SK-MEL-5 (cell line): Measurements from ENCODE around the gene PIEZO2. TPM values are rescaled to one million over a fixed set of nuclear protein-coding genes. Genes with fewer than 3 reads are reported as not detected.

Source experiments
- DNase-seq: peaks from one replicate; pipeline ENCODE4 v3.0.0-alpha.2; 2016; ENCODE audit warnings: low read depth, low spot score
- in situ Hi-C: cut with HindIII; loops from 2 replicates; pipeline ENCODE4 v1.10.0; 2016; ENCODE audit warnings: low sequenced_read_pairs, high pct_unique_total_duplicates, low pct_unique_long_range_greater_than_20kb
- total RNA-seq: library from RNA; depleted of rRNA; stranded (reverse); fragments of >200 nt; shearing (Covaris generic); gene quantifications from 2 replicates; pipeline ENCODE4 v1.2.3, GENCODE V29; 2014

The PIEZO2 gene
- total RNA-seq, 1 experiment from 2014 or later, result 0.61 TPM

DNA sequence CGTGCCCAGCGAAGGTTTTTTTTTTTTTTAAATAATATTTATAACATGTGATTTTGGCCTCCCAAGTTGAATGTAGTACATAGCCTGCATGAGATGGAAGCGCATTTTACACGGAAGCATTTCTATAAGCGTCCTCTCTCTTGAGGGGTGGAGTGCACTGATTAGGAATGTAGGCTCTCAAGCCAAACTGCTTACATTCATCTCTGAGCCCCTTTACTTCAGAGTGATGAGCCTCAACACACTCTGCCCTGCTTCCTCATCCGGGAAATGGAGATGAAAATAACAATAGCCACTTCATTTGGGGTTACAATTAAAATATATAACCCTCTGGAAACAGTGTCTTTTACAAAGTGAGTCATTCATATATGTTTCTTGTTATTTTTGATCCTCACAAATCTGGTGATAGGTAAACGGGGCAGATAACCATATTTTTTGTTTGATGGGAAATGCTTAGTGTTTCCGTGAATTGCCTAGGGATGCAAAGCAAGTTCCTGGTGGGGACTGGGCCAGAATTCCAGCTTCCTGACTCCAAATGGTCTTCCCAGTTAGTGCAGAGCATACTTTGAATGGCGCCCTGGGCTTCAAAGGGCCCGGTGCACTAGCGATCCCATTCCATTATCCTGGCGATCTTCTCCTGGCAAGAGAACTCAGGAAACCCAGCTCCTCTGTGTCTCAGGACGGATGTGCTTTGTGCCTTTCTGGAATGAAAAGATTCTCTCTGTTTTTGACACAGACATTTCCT lies 124.3 kb downstream of the PIEZO2 start:
- no peak for DNase-seq
- in situ Hi-C loops, result no loop called here

DNA sequence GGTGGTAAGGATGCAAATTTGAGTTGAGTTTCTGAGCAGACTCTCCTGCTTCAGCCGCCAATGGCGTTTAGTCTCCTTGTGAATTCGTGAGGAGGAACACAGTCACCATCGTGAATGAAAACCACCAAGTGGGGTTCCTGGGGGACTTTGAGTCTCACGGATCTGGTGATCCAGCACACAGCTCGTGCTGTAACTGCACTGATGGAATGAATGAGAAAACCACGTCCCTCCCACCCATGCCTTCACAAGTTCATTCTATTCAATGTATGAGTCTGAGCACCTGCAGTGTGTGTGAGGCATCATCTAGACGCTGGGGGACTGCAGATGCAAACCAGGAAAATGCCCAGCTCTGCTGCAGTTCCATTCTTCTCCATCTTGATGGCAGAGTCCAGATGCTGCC lies 127.9 kb downstream of the PIEZO2 start:
- in situ Hi-C loops, result no loop called here

DNA sequence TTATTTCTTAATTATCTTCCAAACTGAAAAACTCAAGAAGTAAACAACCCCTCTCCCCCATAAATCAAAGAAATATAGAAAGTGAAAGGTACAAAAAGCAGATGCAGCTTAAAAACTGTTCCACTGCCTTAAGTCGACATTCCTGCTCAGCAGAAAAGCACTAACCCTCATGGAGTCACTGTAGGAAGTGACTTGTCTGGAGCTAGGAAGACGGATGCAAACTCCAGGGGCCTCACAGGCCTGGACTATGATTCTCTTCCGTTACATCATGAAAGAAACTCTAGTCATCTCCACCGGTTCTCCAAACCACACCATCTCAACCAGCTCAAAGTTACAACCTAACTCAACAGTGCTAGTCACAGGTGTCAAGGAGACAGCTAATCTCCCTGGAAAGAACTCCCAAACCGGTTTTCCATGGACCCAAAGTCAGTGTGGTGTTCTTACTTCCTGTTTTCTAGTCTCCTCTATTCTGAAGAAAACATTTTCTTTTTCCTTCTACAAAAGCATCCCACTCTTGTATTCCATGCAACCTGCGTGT lies 128.4 kb downstream of the PIEZO2 start:
- in situ Hi-C loops, result no loop called here
- no peak for DNase-seq

More for the DNA sequence above, 127.9 kb downstream of the PIEZO2 start:
- DNase-seq, result no peak

DNA sequence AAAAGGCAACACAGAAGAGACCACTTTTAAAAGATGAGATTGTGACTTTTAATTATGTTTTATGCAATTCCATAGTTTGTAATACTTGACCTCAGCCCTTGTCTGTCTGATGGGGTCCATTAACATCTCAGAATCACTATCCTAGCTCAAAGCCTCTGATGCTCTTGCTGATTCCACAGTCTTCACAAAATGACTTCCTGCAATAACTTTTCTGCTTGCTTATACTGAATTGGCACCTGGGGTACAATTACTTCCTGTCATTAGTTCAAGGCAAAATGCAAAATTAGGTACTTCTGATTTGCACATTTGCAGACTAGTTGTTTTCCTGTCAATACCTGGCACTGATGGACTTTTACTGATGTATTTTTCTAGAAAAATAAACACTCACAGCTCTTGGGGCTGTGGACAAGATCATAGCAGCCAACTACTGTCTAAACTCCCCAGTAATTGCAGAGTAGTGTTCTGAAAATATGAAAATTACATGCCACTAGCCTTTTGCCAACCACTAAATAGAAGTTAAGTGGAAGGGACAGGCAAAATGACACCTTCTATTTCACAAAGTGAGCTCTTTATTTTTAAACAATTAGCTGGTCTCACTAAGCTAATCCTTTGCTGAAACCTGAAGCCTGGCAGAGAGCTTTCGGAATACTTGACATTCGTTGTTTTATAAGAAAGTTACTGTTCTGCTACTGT lies 129.1 kb downstream of the PIEZO2 start:
- in situ Hi-C loops, result no loop called here
- no peak for DNase-seq

DNA sequence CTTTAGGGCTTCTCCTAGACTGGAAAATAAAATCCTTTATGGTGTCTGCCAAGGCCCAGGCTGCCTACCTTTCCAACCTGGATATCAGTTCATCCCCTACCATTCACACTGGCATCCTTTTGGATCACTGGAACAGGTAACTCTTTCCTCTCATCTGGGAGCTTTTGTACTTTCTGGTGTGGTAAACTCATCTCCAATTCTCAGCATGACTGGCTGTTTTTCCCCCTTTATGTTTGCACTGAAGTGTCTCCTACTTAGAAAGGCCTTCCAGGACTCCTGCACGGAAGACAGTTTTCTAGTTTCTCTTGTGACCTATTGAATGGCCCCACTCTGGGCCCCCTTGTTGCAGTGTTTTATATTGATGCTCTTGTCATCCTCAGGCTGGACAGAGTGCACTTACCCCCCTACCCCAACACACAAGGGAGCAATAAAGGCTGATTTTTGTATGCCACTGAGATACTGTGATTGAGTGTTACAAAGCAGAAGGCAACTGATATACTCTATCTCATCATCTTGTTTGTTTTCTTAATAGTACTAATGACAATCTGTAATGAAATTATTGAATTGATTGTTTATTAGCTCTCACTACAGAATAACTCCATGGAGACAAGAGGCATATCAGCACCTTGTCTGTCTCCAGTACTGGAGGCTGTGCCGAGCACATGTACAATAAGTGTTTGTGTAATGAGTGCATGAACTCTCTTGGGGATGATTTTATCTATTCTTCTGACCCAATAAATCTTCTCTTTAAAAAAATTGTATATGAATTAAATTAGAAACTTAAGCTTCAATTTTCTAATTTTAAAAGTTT lies 129.9 kb downstream of the PIEZO2 start:
- no peak for DNase-seq
- in situ Hi-C loops, result no loop called here

DNA sequence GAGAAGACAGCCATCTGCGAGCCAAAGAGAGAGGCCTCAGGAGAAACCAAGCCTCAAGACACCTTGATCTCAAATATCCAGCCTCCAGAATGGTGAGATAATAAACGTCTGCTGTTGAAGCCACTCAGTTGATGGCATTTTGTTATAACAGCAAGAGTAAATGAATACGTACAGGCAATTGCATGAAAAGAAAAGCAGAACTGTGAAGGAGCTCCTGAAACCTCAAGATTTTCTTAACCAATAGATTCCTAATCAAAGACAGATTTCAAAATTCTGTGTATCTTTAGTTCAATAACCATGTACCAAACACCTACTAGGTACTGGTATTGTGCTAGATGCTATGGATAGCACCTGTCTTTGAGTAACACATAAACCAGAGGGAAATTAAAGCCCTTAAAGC lies 139.5 kb downstream of the PIEZO2 start:
- in situ Hi-C loops, result no loop called here
- no peak for DNase-seq

DNA sequence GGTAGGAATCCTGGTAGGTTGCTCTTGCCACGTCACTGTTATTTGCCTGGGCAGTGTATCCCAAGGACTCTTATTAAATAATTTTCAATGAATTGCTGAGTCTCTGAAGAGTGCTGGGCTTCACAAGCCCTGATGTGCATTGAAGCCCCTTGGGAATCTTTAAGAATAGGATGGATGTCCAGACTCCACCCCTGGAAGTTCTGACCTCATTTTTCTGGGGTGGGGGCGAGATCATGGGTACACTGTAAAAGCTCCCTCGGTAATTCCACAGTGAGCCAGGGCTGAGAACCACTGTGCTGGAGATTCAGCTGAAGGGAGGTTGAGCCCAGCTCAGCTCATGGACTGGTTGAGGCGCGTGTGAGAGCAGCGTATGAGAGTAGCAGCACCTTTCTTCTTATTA lies 140.2 kb downstream of the PIEZO2 start:
- in situ Hi-C loops, result no loop called here
- no peak for DNase-seq

DNA sequence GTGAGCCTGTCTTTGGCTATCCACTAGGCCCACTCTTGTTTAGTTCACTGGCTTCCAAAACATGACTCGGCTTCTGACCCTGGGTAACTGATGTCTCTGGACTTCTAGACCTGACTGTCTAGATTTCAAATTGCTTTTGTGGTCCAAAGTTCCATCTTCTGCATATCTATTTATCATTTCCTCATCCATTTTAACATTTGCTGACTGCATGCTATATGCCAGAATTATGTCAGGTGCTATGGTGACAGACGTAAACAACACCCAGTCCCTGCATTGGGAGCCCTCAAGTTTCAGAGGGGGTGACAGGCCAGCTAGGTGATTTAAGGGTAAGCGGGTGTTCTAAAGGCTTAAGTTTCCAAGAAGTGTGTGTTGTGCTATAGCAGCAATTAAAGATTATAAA lies 140.9 kb downstream of the PIEZO2 start:
- in situ Hi-C loops, result no loop called here
- no peak for DNase-seq

DNA sequence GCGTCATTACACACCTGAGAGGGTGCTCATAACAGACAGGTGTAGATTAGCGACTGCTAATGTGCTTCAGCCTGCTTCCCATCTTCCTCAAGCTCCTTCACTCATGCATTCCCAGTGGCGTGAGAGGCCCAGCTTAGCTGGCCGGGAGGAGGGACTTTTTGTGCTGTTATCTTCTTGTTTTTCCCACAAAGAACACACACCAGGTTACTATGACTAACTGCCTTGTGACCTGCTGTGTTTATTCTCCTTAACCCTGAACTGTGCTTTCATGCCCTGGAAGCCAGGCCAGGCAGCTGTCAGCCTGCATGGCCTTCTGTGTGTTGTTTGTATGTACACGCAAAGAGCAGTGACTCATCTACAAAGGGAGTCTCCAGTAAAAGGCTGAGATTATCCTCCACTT lies 143.8 kb downstream of the PIEZO2 start:
- DNase-seq, result peak; percentile 23
- in situ Hi-C loops, result no loop called here

DNA sequence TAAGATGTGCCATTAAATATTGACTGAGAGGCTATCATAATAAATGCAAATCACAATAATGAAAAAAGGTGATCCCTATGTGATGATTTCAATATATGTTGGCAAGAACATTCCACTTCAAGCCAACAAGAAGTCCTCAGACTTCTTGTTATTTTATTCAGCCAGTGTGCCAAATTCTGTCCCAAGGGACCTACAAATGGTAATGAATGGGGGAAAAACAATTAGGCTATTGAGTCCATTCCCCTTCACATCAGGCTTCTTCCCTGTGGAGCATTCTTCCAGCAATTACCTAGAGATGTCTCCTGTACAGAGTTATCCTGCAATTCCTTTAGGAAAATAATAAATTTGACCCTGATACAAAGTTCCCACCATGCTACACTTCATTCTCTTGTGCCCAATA lies 144.4 kb downstream of the PIEZO2 start:
- in situ Hi-C loops, result no loop called here
- peak; percentile 75 for DNase-seq

DNA sequence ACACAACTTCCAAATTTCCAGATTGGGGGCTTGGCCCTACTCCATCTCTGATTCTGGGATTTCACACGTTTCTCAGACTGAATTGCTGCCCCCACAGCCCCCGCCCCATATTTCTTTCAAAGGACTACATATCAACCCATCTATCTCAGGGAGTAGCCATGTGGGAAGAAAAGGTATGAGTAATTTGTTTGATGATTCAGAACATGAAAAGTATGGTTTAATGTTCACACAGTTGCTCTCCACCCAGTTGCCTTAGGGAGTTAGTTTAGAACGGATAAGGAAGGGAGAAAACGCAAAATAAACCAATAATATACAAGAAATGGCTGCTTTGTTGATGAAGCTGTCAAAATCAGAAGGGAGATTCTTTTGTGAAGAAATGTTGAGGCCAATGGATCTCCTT lies 145.1 kb downstream of the PIEZO2 start:
- DNase-seq, result no peak
- in situ Hi-C loops, result no loop called here

DNA sequence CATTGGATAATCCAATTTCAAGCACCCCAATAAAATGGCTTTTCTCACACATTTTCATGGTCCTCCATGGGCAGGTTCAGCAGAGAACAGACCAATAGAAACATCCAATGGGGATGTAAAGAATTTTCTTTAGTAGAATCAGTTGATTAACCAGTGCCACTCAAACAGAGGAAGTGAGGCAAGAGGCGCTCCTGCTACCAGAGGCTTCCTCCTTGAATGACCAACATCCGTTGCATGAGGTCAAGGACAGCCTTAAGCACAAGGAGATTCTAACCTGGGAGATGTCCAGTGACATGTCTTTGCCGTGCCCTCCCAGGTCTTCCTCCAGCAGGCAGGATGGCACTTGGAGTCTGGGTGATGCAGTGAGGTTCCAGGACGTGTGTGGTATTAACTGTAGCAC lies 146.6 kb downstream of the PIEZO2 start:
- in situ Hi-C loops, result no loop called here
- DNase-seq, result no peak

DNA sequence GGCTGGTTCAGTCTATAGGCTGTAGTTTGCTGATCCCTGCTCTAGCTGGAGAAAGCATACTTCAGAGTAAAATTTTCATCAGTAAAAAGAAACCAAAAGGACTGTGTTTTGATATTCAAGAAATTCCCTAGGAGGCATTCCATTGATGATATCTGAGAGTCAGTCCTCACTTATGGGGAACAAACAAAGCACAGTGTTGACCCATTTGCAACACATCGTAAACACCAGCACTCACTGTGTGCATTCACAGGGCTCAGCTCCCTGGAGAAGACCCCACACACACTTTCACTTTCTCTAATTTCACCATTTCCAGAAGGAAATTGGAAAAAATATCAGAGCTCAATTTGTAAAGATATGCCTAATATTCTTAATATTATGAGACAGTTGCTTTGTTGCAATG lies 147.1 kb downstream of the PIEZO2 start:
- in situ Hi-C loops, result no loop called here
- DNase-seq, result no peak

DNA sequence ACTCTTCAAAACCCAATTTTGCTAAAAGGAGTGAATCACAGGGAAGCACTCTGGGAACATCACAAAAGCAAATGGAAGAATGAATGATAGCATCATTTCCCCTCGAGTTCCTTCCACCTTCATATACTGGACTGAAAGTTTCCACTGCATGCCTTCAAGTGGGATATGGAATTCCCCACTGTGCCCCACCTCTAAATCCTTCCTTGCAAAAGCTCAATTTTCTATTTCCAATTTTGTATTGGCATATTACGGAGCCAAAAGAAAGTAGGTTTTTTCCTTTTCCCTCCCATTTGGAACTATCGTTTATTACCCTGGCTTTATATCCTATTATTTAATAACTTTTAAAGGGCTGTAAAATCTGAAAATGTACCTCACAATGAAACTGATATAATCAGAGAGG lies 149.3 kb downstream of the PIEZO2 start:
- DNase-seq, result no peak
- in situ Hi-C loops, result no loop called here

DNA sequence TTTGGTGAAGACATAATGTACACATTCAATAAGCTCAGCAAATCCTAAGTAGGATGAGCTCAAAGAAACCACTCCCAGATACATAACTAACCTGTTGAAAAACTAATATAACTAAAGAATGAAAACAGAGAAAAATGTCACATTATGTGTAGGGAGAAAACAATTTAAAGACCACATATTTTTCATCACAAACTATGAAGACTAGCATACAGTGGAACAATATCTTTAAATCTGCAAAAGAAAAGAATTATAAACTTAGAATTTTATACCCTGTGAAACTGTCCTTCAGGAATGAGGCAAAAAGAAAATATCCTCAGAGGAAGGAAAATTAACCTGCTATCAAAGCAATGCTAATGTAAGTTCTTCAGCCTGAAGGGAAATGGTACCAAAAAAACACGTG lies 151.5 kb downstream of the PIEZO2 start:
- DNase-seq, result no peak
- in situ Hi-C loops, result no loop called here

DNA sequence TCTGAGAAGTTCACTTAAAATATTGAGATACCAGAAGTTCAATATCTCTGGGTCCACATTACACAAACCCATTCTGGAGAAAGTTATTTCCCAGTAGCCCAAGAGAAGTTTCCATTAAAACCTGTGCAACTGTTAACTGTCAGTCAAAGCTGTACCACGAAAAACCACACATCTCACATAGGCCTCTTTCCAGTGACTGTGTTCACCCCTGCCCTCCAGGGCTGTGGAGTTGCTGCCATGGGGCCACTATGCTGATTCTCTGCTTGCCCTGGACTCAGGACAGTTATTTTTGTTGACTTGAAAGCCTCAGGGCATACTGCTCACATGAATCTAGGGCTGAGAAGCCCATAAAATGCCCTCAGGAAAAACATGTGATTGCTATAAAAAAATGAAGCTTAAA lies 153.8 kb downstream of the PIEZO2 start:
- DNase-seq, result no peak
- in situ Hi-C loops, result no loop called here

DNA sequence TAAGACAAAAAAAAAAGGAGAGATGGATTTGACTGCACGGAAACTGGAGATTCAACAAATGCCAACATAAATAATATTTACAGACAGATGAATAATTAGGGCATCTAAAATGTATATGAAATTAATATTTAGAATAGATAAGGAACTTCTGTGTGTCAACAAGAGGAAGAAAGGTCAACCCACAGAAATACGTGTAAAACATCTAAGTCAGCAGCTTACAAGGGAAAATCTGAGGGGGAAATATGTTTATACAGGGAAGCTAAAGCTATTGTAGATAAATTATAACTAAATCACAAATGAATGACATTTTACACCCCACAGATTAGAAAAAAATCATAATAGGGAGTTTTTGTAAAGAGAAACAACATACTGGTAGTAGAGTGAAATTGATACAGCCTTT lies 159.9 kb downstream of the PIEZO2 start:
- in situ Hi-C loops, result no loop called here
- no peak for DNase-seq

DNA sequence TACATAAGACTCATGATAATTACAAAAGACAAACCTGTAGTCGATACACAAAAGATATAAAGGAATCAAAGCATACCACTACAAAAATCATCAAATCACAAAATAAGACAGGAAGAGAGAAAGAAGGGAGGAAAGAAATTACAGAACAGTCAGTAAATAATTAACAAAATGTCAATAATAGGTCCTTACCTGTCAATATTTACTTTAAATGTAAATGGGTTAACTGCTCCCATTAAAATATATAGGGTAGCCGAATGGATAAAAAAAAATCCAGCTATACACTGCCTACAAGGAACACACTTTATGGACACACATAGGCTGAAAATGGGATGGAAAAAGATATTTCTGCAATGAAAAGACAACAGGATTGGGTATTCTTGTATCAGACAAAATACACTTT lies 163.7 kb downstream of the PIEZO2 start:
- DNase-seq, result no peak
- in situ Hi-C loops, result no loop called here
